GM18507 (cell line): ENCODE results near the gene HAAO.
"Not testable (repeated sequence)": the region's sequence is repeated elsewhere in the genome, so short reads cannot be mapped to it uniquely, and the experiment has no call there.

Experiments
- DNase-seq: peaks from one replicate; pipeline ENCODE4 v3.0.0; 2011; ENCODE audit warnings: low read depth; ENCODE audit not compliant: insufficient read length; ENCODE audit errors: extremely low spot score
- FAIRE-seq: peaks from 2 replicates; lab custom pipeline; 2011; peaks lifted over from hg19 to GRCh38; lab: Jason Lieb, UNC

HAAO gene

GRCh38 chr2:42755191-42755880 is 37.0 kb downstream of the HAAO start:
- FAIRE-seq (peak; percentile 5), DNase-seq (no peak)

- DNase-seq (no peak), FAIRE-seq (no peak)
These were observed 37.6 kb downstream of the HAAO start for GRCh38 chr2:42754776-42755140.

GRCh38 chr2:42754021-42754775 is 38.2 kb downstream of the HAAO start:
- FAIRE-seq (peak; percentile 91), DNase-seq (no peak)

GRCh38 chr2:42752816-42753813 is 39.3 kb downstream of the HAAO start:
- FAIRE-seq (peak; percentile 82), DNase-seq (no peak)

- no peak for DNase-seq
- peak; percentile 83 for FAIRE-seq
These were observed 40.1 kb downstream of the HAAO start for GRCh38 chr2:42752314-42752713.

- DNase-seq: no peak
- no peak for FAIRE-seq
These were observed 43.5 kb downstream of the HAAO start for GRCh38 chr2:42748840-42749239.

- DNase-seq (no peak), FAIRE-seq (no peak)
These were observed 45.0 kb downstream of the HAAO start for GRCh38 chr2:42747422-42747821.

GRCh38 chr2:42744545-42745082 is 47.8 kb downstream of the HAAO start:
- no peak for DNase-seq
- no peak for FAIRE-seq

GRCh38 chr2:42743659-42743990 is 48.8 kb downstream of the HAAO start:
- DNase-seq (no peak), FAIRE-seq (no peak)

- FAIRE-seq: no peak
- DNase-seq: no peak
These were observed 49.4 kb downstream of the HAAO start for GRCh38 chr2:42742740-42743658.

GRCh38 chr2:42741140-42741539 is 51.2 kb downstream of the HAAO start:
- FAIRE-seq: no peak

GRCh38 chr2:42736598-42737322 is 55.6 kb downstream of the HAAO start:
- FAIRE-seq: no peak
- no peak for DNase-seq

More at GRCh38 chr2:42741140-42741539, 51.2 kb downstream of the HAAO start:
- DNase-seq: no peak

- no peak for DNase-seq
- no peak for FAIRE-seq
These were observed 58.5 kb downstream of the HAAO start for GRCh38 chr2:42733852-42734251.

GRCh38 chr2:42731316-42731715 is 61.1 kb downstream of the HAAO start:
- DNase-seq, FAIRE-seq: not testable (repeated sequence)

- FAIRE-seq (no peak), DNase-seq (no peak)
These were observed 65.7 kb downstream of the HAAO start for GRCh38 chr2:42726680-42727079.

GRCh38 chr2:42725657-42726056 is 66.7 kb downstream of the HAAO start:
- FAIRE-seq: no peak
- DNase-seq: no peak

GRCh38 chr2:42724886-42725285 is 67.5 kb downstream of the HAAO start:
- FAIRE-seq: no peak
- DNase-seq: no peak

- DNase-seq: no peak
- FAIRE-seq: no peak
These were observed 68.9 kb downstream of the HAAO start for GRCh38 chr2:42723465-42723864.
